GM12874 (cell line): Measurements from ENCODE around the gene SDF4.

Source experiments
- CTCF ChIP-seq: IDR thresholded peaks from 2 replicates; pipeline ENCODE4 v1.5.1; 2011; ENCODE audit warnings: low read depth, mild to moderate bottlenecking, control low read depth, low read length, moderate library complexity; ENCODE audit not compliant: insufficient read depth

Gene SDF4

DNA sequence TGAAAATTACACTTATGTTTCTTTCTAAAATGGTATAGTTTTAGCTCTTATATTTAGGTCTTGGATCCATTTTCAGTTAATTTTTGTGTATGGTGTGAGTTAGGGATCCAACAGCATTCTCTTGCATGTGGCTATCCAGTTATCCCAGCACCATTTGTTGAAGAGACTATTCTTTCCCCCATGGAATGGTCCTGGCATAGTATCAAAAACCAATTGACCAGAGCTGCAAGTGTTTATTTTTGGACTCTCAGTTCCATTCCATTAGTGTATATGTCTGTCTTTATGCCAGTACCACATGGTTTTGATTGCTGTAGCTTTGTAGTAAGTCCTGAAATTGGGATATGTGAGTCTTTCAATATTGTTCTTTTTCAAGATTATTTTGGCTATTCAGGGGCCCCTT lies 43.9 kb downstream of the SDF4 start:
- TF ChIP-seq CTCF, result no peak

DNA sequence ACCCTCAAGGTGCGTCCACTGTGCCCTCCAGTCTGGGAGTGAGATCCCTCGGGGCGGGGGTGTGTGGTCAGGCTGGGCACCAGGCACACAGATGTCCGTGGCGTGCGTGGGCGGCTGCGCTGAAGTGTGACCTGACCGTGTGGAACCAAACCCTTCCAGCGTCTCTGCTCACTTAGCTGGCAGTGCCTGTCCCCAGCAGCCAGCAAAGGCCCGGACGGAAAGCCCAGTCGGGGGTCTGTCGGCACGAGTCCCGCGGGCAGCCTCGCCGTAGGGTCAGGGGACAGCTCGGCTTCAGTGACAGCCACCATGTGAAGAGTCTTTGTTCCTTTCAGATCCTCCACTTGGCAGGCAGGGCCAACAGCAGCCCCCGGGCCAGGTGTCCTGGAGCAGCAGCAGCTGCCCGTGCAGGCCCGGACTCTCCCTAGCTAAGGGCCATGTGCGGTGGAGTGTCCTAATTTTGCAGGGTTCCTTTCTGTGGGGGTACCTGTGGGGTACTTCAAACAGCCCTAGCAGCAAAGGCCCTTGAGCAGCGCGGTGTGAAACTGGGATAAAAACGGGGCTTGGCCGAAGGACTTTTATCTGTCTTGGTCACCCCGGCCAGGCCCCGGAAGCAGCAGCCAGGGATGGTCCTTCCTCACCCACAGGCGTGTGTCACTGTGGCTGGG lies 46.6 kb downstream of the SDF4 start:
- TF ChIP-seq CTCF, result no peak

- no peak for TF ChIP-seq CTCF
Measured at GRCh38 chr1:1183833-1184775, 47.7 kb downstream of the SDF4 start.

DNA sequence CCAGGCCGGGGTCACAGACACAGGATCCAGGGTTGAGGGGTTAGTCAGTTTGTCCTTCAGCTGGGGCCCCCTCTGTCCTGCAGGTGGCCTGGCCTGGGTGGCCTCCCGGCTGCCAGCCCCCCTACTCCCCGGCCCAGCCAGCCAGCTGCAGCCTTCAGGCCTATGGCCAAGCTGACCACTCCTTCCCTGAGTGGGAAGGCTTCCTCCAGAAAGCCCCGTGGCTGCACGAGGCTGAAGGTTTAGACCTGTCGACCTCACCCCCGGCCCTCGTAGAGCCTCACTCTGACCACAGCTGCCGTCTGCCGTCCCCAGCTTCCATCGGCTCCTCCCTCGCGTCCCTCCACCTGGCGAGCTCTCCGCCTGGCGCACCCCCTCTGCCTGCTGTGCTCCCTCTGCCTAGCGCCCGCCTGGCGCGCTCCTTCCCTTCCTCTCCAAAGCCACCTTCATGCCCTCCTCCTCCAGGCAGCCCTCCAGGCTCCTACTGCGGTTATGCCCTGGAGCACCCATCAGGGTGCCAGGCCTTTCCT lies 48.5 kb downstream of the SDF4 start:
- no peak for TF ChIP-seq CTCF

DNA sequence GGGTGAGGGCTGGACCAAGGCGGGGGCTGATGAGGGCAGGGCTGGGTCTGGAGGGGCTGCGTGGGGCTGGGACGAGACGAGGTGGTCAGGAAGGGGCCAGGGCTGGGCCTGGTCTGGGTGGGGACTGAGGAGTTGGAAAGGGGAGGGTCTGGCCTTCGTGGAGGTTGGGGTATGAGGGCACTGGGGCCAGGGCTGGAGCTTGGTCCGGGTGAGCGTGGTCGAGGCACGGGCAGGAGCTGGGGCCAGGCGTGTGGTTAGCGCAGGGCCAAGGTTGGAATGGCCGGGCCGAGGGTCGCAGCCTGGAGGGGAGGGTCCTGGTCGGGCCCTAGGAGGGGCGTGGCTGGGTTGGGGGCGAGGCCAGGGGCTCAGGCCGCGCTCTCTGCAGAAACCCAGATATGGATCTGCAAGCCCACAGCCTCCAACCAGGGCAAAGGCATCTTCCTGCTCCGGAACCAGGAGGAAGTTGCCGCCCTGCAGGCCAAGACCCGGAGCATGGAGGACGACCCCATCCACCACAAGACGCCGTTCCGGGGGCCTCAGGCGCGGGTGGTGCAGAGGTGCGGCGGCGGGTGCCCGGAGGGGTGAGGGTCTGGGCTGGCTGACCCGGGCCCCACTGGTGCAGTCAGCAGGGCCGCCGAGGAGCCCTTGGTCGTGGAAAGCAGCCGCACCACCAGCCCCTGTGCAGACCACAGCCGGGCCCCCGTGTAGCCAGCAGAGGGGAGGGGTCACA lies 49.1 kb downstream of the SDF4 start:
- no peak for TF ChIP-seq CTCF

DNA sequence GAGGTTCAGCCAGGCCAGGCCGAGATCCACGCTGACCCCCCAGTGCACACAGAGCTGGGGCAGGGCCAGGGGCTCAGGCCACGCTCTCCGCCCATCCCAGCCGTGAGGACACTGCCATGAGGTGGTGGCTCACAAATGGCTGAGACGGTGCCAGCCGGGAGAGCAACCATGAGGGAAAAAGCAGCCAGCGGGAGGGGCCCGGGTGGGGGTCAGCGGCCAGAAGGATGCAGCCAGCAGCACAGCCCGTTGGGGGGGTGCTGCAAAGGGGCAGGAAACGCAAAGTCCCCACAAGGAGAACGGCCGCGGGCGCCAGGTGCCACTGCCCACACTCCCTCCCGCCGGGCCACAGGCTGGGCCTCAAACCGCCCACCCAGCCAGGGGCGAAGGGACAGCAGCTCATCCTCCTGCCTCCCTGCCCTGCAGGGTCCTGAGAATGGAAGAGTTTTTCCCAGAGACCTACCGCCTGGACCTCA lies 49.8 kb downstream of the SDF4 start:
- TF ChIP-seq CTCF, result no peak
